Measurements from ENCODE around the gene HSD11B1L. TPM values are rescaled to one million over a fixed set of nuclear protein-coding genes. Genes with fewer than 3 reads are reported as not detected.
A peak's percentile ranks its signal among the peaks of the same experiment; 100 is the strongest.

The HSD11B1L gene
- total RNA-seq, 1 experiment from 2014 or later, result 6.0 TPM

DNA sequence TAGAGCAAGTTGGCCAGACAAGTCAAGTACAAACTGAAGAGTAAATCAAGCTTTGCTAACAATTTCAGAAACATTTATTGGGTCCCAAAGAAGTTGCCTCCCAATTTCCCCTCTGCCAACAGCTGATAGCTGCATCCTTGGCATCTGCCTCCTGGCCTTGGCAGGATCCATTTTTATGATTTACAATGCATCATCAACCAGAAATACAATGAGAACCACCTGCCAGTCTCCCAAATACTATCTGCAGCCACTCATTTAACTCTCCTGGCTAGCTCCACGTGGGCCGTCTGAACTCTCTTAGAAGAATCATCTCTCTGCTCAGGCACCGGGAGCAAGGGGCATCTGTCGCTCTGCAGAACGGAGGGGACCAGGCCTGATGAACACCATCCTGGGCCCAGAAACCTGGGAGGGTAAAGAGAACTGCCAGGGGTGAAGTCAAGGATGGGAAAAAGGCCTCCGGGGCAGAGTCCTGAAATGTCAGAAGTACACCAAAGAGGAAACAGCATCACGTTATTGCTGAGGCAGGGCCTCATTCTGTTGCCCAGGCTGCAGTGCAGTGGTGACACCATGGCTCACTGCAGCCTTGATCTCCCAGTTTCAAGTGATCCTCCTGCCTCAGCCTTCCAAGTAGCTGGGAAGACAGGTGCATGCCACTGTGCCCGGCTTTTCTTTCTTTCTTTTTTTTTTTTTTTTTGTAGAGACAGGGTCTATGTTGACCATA is 36.5 kb downstream of the HSD11B1L start:
- ChIA-PET CTCF (no interaction called here), POLR2A (no interaction called here)
- Histone ChIP-seq H3K9me3 (ENCODE audit: control insufficient read depth, insufficient read depth, low read depth, low read length) (no peaks in the 10 kb centered on the region), H3K27me3 (ENCODE audit: control insufficient read depth, insufficient read depth, low read length) (no peaks in the 10 kb centered on the region), H3K27ac (ENCODE audit: low read length) (peak overlapping the region; percentile 96), H3K4me3 (ENCODE audit: low read depth in 2 of 2, low read length in 2 of 2) (peak overlapping the region; percentile 96 to 98), H3K36me3 (ENCODE audit: control insufficient read depth, insufficient read depth, low read length) (peaks cover 3% of the 10 kb centered on the region; the same call in 1 of the 2 replicates), H3K4me1 (ENCODE audit: control insufficient read depth, insufficient read depth, low read length) (peaks cover 8% of the 10 kb centered on the region; the same call in 1 of the 2 replicates)
- intact Hi-C loops (cut with micrococcal nuclease; ENCODE audit: unreplicated experiment), result no loop called here
- BruUV-seq (replicated peaks), result no TSS peak
- TF ChIP-seq SIN3A (IDR thresholded peaks at IDR 0.05; ENCODE audit: borderline replicate concordance, insufficient read depth, low read depth, low read length) (no peak), POLR2AphosphoS5 (IDR thresholded peaks at IDR 0.05; ENCODE audit: low read depth, low read length) (no peak)
- TF ChIP-seq, protein P1, sequence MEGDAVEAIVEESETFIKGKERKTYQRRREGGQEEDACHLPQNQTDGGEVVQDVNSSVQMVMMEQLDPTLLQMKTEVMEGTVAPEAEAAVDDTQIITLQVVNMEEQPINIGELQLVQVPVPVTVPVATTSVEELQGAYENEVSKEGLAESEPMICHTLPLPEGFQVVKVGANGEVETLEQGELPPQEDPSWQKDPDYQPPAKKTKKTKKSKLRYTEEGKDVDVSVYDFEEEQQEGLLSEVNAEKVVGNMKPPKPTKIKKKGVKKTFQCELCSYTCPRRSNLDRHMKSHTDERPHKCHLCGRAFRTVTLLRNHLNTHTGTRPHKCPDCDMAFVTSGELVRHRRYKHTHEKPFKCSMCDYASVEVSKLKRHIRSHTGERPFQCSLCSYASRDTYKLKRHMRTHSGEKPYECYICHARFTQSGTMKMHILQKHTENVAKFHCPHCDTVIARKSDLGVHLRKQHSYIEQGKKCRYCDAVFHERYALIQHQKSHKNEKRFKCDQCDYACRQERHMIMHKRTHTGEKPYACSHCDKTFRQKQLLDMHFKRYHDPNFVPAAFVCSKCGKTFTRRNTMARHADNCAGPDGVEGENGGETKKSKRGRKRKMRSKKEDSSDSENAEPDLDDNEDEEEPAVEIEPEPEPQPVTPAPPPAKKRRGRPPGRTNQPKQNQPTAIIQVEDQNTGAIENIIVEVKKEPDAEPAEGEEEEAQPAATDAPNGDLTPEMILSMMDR (IDR thresholded peaks at IDR 0.05), result no peak
- ATAC-seq (no peak), DNase-seq (ENCODE audit: low read depth, low spot score) (no peak)
- in situ Hi-C loops (cut with HindIII; ENCODE audit: low pct_unique_long_range_greater_than_20kb, low sequenced_read_pairs), result no loop called here

DNA sequence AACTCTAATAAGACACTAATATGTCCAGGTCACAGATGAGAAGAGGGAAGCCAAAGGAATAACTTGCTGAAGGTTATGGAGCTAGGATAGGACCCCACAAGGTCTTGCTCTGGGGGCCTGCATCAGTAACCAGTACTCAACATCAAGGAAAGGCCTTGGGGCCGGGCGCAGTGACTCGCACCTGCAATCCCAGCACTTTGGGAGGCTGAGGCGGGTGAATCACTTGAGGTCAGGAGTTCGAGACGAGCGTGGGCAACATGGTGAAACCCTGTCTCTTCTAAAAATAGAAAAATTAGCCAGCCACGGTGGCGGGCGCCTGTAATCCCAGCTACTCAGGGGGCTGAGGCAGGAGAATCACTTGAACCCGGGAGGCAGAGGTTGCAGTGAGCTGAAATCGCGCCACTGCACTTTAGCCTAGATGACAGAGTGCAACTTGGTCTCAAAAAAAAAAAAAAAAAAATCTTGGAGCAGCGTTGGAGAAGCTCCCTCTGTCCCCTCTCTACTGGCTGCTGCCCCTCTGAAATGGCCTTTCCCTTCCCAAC is 37.3 kb downstream of the HSD11B1L start:
- peak overlapping the region; percentile 96 for H3K27ac ChIP-seq (ENCODE audit: low read length)
- no peak for DNase-seq (ENCODE audit: low read depth, low spot score)
- intact Hi-C loops (cut with micrococcal nuclease; ENCODE audit: unreplicated experiment), result no loop called here
- in situ Hi-C loops (cut with HindIII; ENCODE audit: low pct_unique_long_range_greater_than_20kb, low sequenced_read_pairs), result no loop called here
- TF ChIP-seq TCF7L2 (IDR thresholded peaks at IDR 0.05; ENCODE audit: low read depth, low read length) (no peak), POLR2AphosphoS5 (IDR thresholded peaks at IDR 0.05; ENCODE audit: low read depth, low read length) (no peak), SIN3A (IDR thresholded peaks at IDR 0.05; ENCODE audit: borderline replicate concordance, insufficient read depth, low read depth, low read length) (no peak)
- TF ChIP-seq, protein P1 (IDR thresholded peaks at IDR 0.05), result no peak
- TF ChIP-seq, protein P2, sequence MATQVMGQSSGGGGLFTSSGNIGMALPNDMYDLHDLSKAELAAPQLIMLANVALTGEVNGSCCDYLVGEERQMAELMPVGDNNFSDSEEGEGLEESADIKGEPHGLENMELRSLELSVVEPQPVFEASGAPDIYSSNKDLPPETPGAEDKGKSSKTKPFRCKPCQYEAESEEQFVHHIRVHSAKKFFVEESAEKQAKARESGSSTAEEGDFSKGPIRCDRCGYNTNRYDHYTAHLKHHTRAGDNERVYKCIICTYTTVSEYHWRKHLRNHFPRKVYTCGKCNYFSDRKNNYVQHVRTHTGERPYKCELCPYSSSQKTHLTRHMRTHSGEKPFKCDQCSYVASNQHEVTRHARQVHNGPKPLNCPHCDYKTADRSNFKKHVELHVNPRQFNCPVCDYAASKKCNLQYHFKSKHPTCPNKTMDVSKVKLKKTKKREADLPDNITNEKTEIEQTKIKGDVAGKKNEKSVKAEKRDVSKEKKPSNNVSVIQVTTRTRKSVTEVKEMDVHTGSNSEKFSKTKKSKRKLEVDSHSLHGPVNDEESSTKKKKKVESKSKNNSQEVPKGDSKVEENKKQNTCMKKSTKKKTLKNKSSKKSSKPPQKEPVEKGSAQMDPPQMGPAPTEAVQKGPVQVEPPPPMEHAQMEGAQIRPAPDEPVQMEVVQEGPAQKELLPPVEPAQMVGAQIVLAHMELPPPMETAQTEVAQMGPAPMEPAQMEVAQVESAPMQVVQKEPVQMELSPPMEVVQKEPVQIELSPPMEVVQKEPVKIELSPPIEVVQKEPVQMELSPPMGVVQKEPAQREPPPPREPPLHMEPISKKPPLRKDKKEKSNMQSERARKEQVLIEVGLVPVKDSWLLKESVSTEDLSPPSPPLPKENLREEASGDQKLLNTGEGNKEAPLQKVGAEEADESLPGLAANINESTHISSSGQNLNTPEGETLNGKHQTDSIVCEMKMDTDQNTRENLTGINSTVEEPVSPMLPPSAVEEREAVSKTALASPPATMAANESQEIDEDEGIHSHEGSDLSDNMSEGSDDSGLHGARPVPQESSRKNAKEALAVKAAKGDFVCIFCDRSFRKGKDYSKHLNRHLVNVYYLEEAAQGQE (IDR thresholded peaks at IDR 0.05; ENCODE audit: insufficient read depth in 1 of 2, low read depth in 2 of 2, low read length in 1 of 2), result no peak
- POLR2A ChIA-PET, result interaction anchor here (0.6 kb wide), 1 partner anchor 54 kb away, joined by 3 read pairs; no protein-coding TSS in a partner anchor
- ATAC-seq, result no peak
- H3K27me3 ChIP-seq (ENCODE audit: control insufficient read depth, insufficient read depth, low read length), result no peaks in the 10 kb centered on the region
- H3K4me1 ChIP-seq (ENCODE audit: control insufficient read depth, insufficient read depth, low read length), result peaks cover 8% of the 10 kb centered on the region; the same call in 1 of the 2 replicates
- H3K4me3 ChIP-seq (ENCODE audit: low read depth in 2 of 2, low read length in 2 of 2), result peak overlapping the region; percentile 96 to 98
- H3K36me3 ChIP-seq (ENCODE audit: control insufficient read depth, insufficient read depth, low read length), result peaks cover 3% of the 10 kb centered on the region; the same call in 1 of the 2 replicates
- H3K9me3 ChIP-seq (ENCODE audit: control insufficient read depth, insufficient read depth, low read depth, low read length), result no peaks in the 10 kb centered on the region
- CTCF ChIA-PET, result no interaction called here
- no TSS peak for BruUV-seq (replicated peaks)
